ENCODE data around the gene PGA3. TPM values are rescaled to one million over a fixed set of nuclear protein-coding genes. Genes with fewer than 3 reads are reported as not detected.
"Not testable (repeated sequence)": the region's sequence is repeated elsewhere in the genome, so short reads cannot be mapped to it uniquely, and the experiment has no call there.

The PGA3 gene
- total RNA-seq, 1 donor from 2014 or later, result 0.52 TPM

GRCh38 chr11:61171907-61172306 is 31.4 kb upstream of the PGA3 start:
- H3K4me1 ChIP-seq (ENCODE audit: control insufficient read depth in 3 of 3, insufficient read depth in 3 of 3, low read length in 3 of 3), result no peaks in the 10 kb centered on the region
- peaks cover 0 to 2% (median 0%) of the 10 kb centered on the region in 3 donors for H3K9me3 ChIP-seq (ENCODE audit: control insufficient read depth in 3 of 3, low read length in 3 of 3)
- peaks cover 9 to 28% (median 11%) of the 10 kb centered on the region in 3 donors for H3K27me3 ChIP-seq (ENCODE audit: control insufficient read depth in 3 of 3, insufficient read depth in 3 of 3, low read length in 3 of 3)
- H3K9ac ChIP-seq (ENCODE audit: low read depth in 1 of 3, low read length in 3 of 3), result no peak overlapping the region
- H3K36me3 ChIP-seq (ENCODE audit: control insufficient read depth in 3 of 3, insufficient read depth in 3 of 3, low read length in 3 of 3), result no peaks in the 10 kb centered on the region
- no peak overlapping the region for H3K4me3 ChIP-seq (ENCODE audit: low read length in 3 of 3)
- H3K27ac ChIP-seq (ENCODE audit: low read depth, low read length), result no peak overlapping the region

GRCh38 chr11:61172356-61172755 is 31.0 kb upstream of the PGA3 start:
- Histone ChIP-seq H3K27ac (ENCODE audit: low read depth, low read length) (no peak overlapping the region), H3K27me3 (ENCODE audit: control insufficient read depth in 3 of 3, insufficient read depth in 3 of 3, low read length in 3 of 3) (peaks cover 9 to 28% (median 11%) of the 10 kb centered on the region in 3 donors), H3K9ac (ENCODE audit: low read depth in 1 of 3, low read length in 3 of 3) (no peak overlapping the region), H3K4me3 (ENCODE audit: low read length in 3 of 3) (no peak overlapping the region), H3K36me3 (ENCODE audit: control insufficient read depth in 3 of 3, insufficient read depth in 3 of 3, low read length in 3 of 3) (no peaks in the 10 kb centered on the region), H3K9me3 (ENCODE audit: control insufficient read depth in 3 of 3, low read length in 3 of 3) (peaks cover 0 to 2% (median 0%) of the 10 kb centered on the region in 3 donors), H3K4me1 (ENCODE audit: control insufficient read depth in 3 of 3, insufficient read depth in 3 of 3, low read length in 3 of 3) (no peaks in the 10 kb centered on the region)

GRCh38 chr11:61172888-61173287 is 30.4 kb upstream of the PGA3 start:
- Histone ChIP-seq H3K27me3 (ENCODE audit: control insufficient read depth in 3 of 3, insufficient read depth in 3 of 3, low read length in 3 of 3) (peaks cover 9 to 28% (median 11%) of the 10 kb centered on the region in 3 donors), H3K27ac (ENCODE audit: low read depth, low read length) (no peak overlapping the region)

GRCh38 chr11:61173456-61173855 is 29.9 kb upstream of the PGA3 start:
- Histone ChIP-seq H3K4me3 (ENCODE audit: low read length in 3 of 3) (no peak overlapping the region), H3K27me3 (ENCODE audit: control insufficient read depth in 3 of 3, insufficient read depth in 3 of 3, low read length in 3 of 3) (peaks cover 9 to 28% (median 11%) of the 10 kb centered on the region in 3 donors), H3K9me3 (ENCODE audit: control insufficient read depth in 3 of 3, low read length in 3 of 3) (peaks cover 0 to 2% (median 0%) of the 10 kb centered on the region in 3 donors), H3K4me1 (ENCODE audit: control insufficient read depth in 3 of 3, insufficient read depth in 3 of 3, low read length in 3 of 3) (no peaks in the 10 kb centered on the region), H3K9ac (ENCODE audit: low read depth in 1 of 3, low read length in 3 of 3) (no peak overlapping the region), H3K27ac (ENCODE audit: low read depth, low read length) (no peak overlapping the region), H3K36me3 (ENCODE audit: control insufficient read depth in 3 of 3, insufficient read depth in 3 of 3, low read length in 3 of 3) (no peaks in the 10 kb centered on the region)

More at GRCh38 chr11:61172888-61173287, 30.4 kb upstream of the PGA3 start:
- Histone ChIP-seq H3K9ac (ENCODE audit: low read depth in 1 of 3, low read length in 3 of 3) (no peak overlapping the region), H3K9me3 (ENCODE audit: control insufficient read depth in 3 of 3, low read length in 3 of 3) (peaks cover 0 to 2% (median 0%) of the 10 kb centered on the region in 3 donors), H3K36me3 (ENCODE audit: control insufficient read depth in 3 of 3, insufficient read depth in 3 of 3, low read length in 3 of 3) (no peaks in the 10 kb centered on the region), H3K4me1 (ENCODE audit: control insufficient read depth in 3 of 3, insufficient read depth in 3 of 3, low read length in 3 of 3) (no peaks in the 10 kb centered on the region), H3K4me3 (ENCODE audit: low read length in 3 of 3) (no peak overlapping the region)

- H3K9me3 ChIP-seq (ENCODE audit: control insufficient read depth in 3 of 3, low read length in 3 of 3), result peaks cover 0 to 2% (median 0%) of the 10 kb centered on the region in 3 donors
- no peaks in the 10 kb centered on the region for H3K4me1 ChIP-seq (ENCODE audit: control insufficient read depth in 3 of 3, insufficient read depth in 3 of 3, low read length in 3 of 3)
- no peak overlapping the region for H3K27ac ChIP-seq (ENCODE audit: low read depth, low read length)
Observed at GRCh38 chr11:61174273-61174672, 29.0 kb upstream of the PGA3 start.

GRCh38 chr11:61174949-61175348 is 28.4 kb upstream of the PGA3 start:
- H3K9me3 ChIP-seq (ENCODE audit: control insufficient read depth in 3 of 3, low read length in 3 of 3), result peaks cover 0 to 2% (median 0%) of the 10 kb centered on the region in 3 donors
- H3K27ac ChIP-seq (ENCODE audit: low read depth, low read length), result no peak overlapping the region
- H3K36me3 ChIP-seq (ENCODE audit: control insufficient read depth in 3 of 3, insufficient read depth in 3 of 3, low read length in 3 of 3), result no peaks in the 10 kb centered on the region
- no peak overlapping the region for H3K4me3 ChIP-seq (ENCODE audit: low read length in 3 of 3)
- H3K27me3 ChIP-seq (ENCODE audit: control insufficient read depth in 3 of 3, insufficient read depth in 3 of 3, low read length in 3 of 3), result peaks cover 8 to 19% (median 9%) of the 10 kb centered on the region in 3 donors
- H3K4me1 ChIP-seq (ENCODE audit: control insufficient read depth in 3 of 3, insufficient read depth in 3 of 3, low read length in 3 of 3), result no peaks in the 10 kb centered on the region
- no peak overlapping the region for H3K9ac ChIP-seq (ENCODE audit: low read depth in 1 of 3, low read length in 3 of 3)

More at GRCh38 chr11:61174273-61174672, 29.0 kb upstream of the PGA3 start:
- Histone ChIP-seq H3K27me3 (ENCODE audit: control insufficient read depth in 3 of 3, insufficient read depth in 3 of 3, low read length in 3 of 3) (peaks cover 8 to 23% (median 9%) of the 10 kb centered on the region in 3 donors), H3K9ac (ENCODE audit: low read depth in 1 of 3, low read length in 3 of 3) (no peak overlapping the region), H3K36me3 (ENCODE audit: control insufficient read depth in 3 of 3, insufficient read depth in 3 of 3, low read length in 3 of 3) (no peaks in the 10 kb centered on the region), H3K4me3 (ENCODE audit: low read length in 3 of 3) (no peak overlapping the region)

- Histone ChIP-seq H3K4me1 (ENCODE audit: control insufficient read depth in 3 of 3, insufficient read depth in 3 of 3, low read length in 3 of 3) (no peaks in the 10 kb centered on the region), H3K27ac (ENCODE audit: low read depth, low read length) (no peak overlapping the region), H3K4me3 (ENCODE audit: low read length in 3 of 3) (no peak overlapping the region)
Observed at GRCh38 chr11:61176446-61176845, 26.9 kb upstream of the PGA3 start.

GRCh38 chr11:61180205-61180604 is 23.1 kb upstream of the PGA3 start:
- not testable (repeated sequence) for H3K9ac ChIP-seq (ENCODE audit: low read depth in 1 of 3, low read length in 3 of 3); H3K27me3 ChIP-seq (ENCODE audit: control insufficient read depth in 3 of 3, insufficient read depth in 3 of 3, low read length in 3 of 3); H3K9me3 ChIP-seq (ENCODE audit: control insufficient read depth in 3 of 3, low read length in 3 of 3); H3K27ac ChIP-seq (ENCODE audit: low read depth, low read length); H3K36me3 ChIP-seq (ENCODE audit: control insufficient read depth in 3 of 3, insufficient read depth in 3 of 3, low read length in 3 of 3); H3K4me3 ChIP-seq (ENCODE audit: low read length in 3 of 3); H3K4me1 ChIP-seq (ENCODE audit: control insufficient read depth in 3 of 3, insufficient read depth in 3 of 3, low read length in 3 of 3)

More at GRCh38 chr11:61176446-61176845, 26.9 kb upstream of the PGA3 start:
- Histone ChIP-seq H3K9me3 (ENCODE audit: control insufficient read depth in 3 of 3, low read length in 3 of 3) (peaks cover 0 to 2% (median 0%) of the 10 kb centered on the region in 3 donors), H3K9ac (ENCODE audit: low read depth in 1 of 3, low read length in 3 of 3) (no peak overlapping the region), H3K27me3 (ENCODE audit: control insufficient read depth in 3 of 3, insufficient read depth in 3 of 3, low read length in 3 of 3) (peaks cover 8 to 15% (median 9%) of the 10 kb centered on the region in 3 donors), H3K36me3 (ENCODE audit: control insufficient read depth in 3 of 3, insufficient read depth in 3 of 3, low read length in 3 of 3) (no peaks in the 10 kb centered on the region)

GRCh38 chr11:61181489-61181888 is 21.8 kb upstream of the PGA3 start:
- Histone ChIP-seq H3K9ac (ENCODE audit: low read depth in 1 of 3, low read length in 3 of 3) (no peak overlapping the region), H3K36me3 (ENCODE audit: control insufficient read depth in 3 of 3, insufficient read depth in 3 of 3, low read length in 3 of 3) (no peaks in the 10 kb centered on the region), H3K27ac (ENCODE audit: low read depth, low read length) (no peak overlapping the region), H3K27me3 (ENCODE audit: control insufficient read depth in 3 of 3, insufficient read depth in 3 of 3, low read length in 3 of 3) (no peaks in the 10 kb centered on the region), H3K4me3 (ENCODE audit: low read length in 3 of 3) (no peak overlapping the region), H3K4me1 (ENCODE audit: control insufficient read depth in 3 of 3, insufficient read depth in 3 of 3, low read length in 3 of 3) (no peaks in the 10 kb centered on the region), H3K9me3 (ENCODE audit: control insufficient read depth in 3 of 3, low read length in 3 of 3) (no peaks in the 10 kb centered on the region)

GRCh38 chr11:61183645-61184044 is 19.7 kb upstream of the PGA3 start:
- no peaks in the 10 kb centered on the region for H3K36me3 ChIP-seq (ENCODE audit: control insufficient read depth in 3 of 3, insufficient read depth in 3 of 3, low read length in 3 of 3)

More at GRCh38 chr11:61183645-61184044, 19.7 kb upstream of the PGA3 start:
- no peaks in the 10 kb centered on the region for H3K4me1 ChIP-seq (ENCODE audit: control insufficient read depth in 3 of 3, insufficient read depth in 3 of 3, low read length in 3 of 3)
- no peak overlapping the region for H3K4me3 ChIP-seq (ENCODE audit: low read length in 3 of 3)
- peaks cover 0 to 1% (median 0%) of the 10 kb centered on the region in 3 donors for H3K27me3 ChIP-seq (ENCODE audit: control insufficient read depth in 3 of 3, insufficient read depth in 3 of 3, low read length in 3 of 3)
- no peak overlapping the region for H3K27ac ChIP-seq (ENCODE audit: low read depth, low read length)
- H3K9ac ChIP-seq (ENCODE audit: low read depth in 1 of 3, low read length in 3 of 3), result no peak overlapping the region
- H3K9me3 ChIP-seq (ENCODE audit: control insufficient read depth in 3 of 3, low read length in 3 of 3), result no peaks in the 10 kb centered on the region
